Left ventricle myocardium superior (tissue), 1 donor: Measurements from ENCODE around the gene FIGNL1. TPM values are rescaled to one million over a fixed set of nuclear protein-coding genes. Genes with fewer than 3 reads are reported as not detected.

Experiments
- ATAC-seq: fragments of 200-7000 bp; cut with Tn5 transposase; one replicate; pipeline ENCODE4 v1.9.1; 2020; ENCODE audit warnings: mild to moderate bottlenecking, moderate library complexity
- DNase-seq: peaks from one replicate; pipeline ENCODE4 v3.0.0-alpha.2; 2020
- intact Hi-C: fragments of 100-400 bp; cut with micrococcal nuclease; formaldehyde crosslinking; loops from one replicate; pipeline ENCODE4 v1.11.0; 2022
- long read RNA-seq: library from polyadenylated mRNA; unstranded; transcript quantifications from one replicate; pipeline ENCODE4 v2.0.0, GENCODE V29; 2021
- total RNA-seq: library from RNA; stranded (reverse); fragmentation: NEBNext Ultra II Directional; extraction: Animal tissue kit (Norgen Biotek cat#: 25700); gene quantifications from one replicate; pipeline ENCODE4 v1.2.1, GENCODE V29; 2021
- donor health status: DM: no; HTN: yes; CAD: no; lungs with severe emphysema.

The FIGNL1 gene
- total RNA-seq: 5.2 TPM
- long read RNA-seq, partial matches to known transcripts: 0 of 10 reads
- long read RNA-seq, other reads (novel, unspliced or antisense): 1 of 10 reads

- ATAC-seq: peak; percentile 100
- peak; percentile 91 for DNase-seq
- intact Hi-C loops: no loop called here
Measured at GRCh38 chr7:50449881-50450589, at the start of gene FIGNL1. FIGNL1 (minus strand) TSS chr7:50450350; CDS start chr7:50447287, 3,063 bp downstream.

- DNase-seq (no peak), ATAC-seq (no peak)
- intact Hi-C loops: no loop called here
Measured at GRCh38 chr7:50499092-50499491, 48.9 kb upstream of the FIGNL1 start.

GRCh38 chr7:50497968-50498367, 47.8 kb upstream of the FIGNL1 start:
- DNase-seq (no peak), ATAC-seq (peak; percentile 21)
- intact Hi-C loops: no loop called here

- intact Hi-C loops: no loop called here
- DNase-seq (no peak), ATAC-seq (peak; percentile 47)
Measured at GRCh38 chr7:50497068-50497642, 47.0 kb upstream of the FIGNL1 start.

- intact Hi-C loops: no loop called here
- no peak for ATAC-seq
- DNase-seq: no peak
Measured at GRCh38 chr7:50496569-50496968, 46.4 kb upstream of the FIGNL1 start.

- DNase-seq (no peak), ATAC-seq (no peak)
- intact Hi-C loops: no loop called here
Measured at GRCh38 chr7:50495746-50496145, 45.6 kb upstream of the FIGNL1 start.

- DNase-seq (no peak), ATAC-seq (no peak)
- intact Hi-C loops: no loop called here
Measured at GRCh38 chr7:50492770-50493519, 42.8 kb upstream of the FIGNL1 start.

GRCh38 chr7:50491943-50492342, 41.8 kb upstream of the FIGNL1 start:
- ATAC-seq (no peak), DNase-seq (no peak)
- intact Hi-C loops: no loop called here

GRCh38 chr7:50491209-50491608, 41.1 kb upstream of the FIGNL1 start:
- ATAC-seq (no peak), DNase-seq (no peak)
- intact Hi-C loops: no loop called here

- DNase-seq (no peak), ATAC-seq (no peak)
- intact Hi-C loops: no loop called here
Measured at GRCh38 chr7:50488379-50488778, 38.2 kb upstream of the FIGNL1 start.

- ATAC-seq (no peak), DNase-seq (no peak)
- intact Hi-C loops: no loop called here
Measured at GRCh38 chr7:50486512-50486911, 36.4 kb upstream of the FIGNL1 start.

- ATAC-seq (no peak), DNase-seq (no peak)
- intact Hi-C loops: no loop called here
Measured at GRCh38 chr7:50481867-50482266, 31.7 kb upstream of the FIGNL1 start.

- intact Hi-C loops: no loop called here
- ATAC-seq: no peak
- no peak for DNase-seq
Measured at GRCh38 chr7:50480797-50481196, 30.6 kb upstream of the FIGNL1 start.

GRCh38 chr7:50479743-50480517, 29.8 kb upstream of the FIGNL1 start:
- intact Hi-C loops: no loop called here
- ATAC-seq (no peak), DNase-seq (no peak)

GRCh38 chr7:50477640-50478039, 27.5 kb upstream of the FIGNL1 start:
- intact Hi-C loops: no loop called here
- DNase-seq (no peak), ATAC-seq (no peak)

GRCh38 chr7:50476953-50477625, 26.9 kb upstream of the FIGNL1 start:
- DNase-seq (no peak), ATAC-seq (no peak)
- intact Hi-C loops: no loop called here

- intact Hi-C loops: no loop called here
- DNase-seq (no peak), ATAC-seq (no peak)
Measured at GRCh38 chr7:50475340-50475739, 25.2 kb upstream of the FIGNL1 start.

- ATAC-seq (no peak), DNase-seq (no peak)
- intact Hi-C loops: no loop called here
Measured at GRCh38 chr7:50474382-50475160, 24.4 kb upstream of the FIGNL1 start.
